AG09319 (cell line): ENCODE results near the gene GRID1.

Source experiments
- DNase-seq: peaks from one replicate; pipeline ENCODE4 v3.0.0-alpha.2; 2010; ENCODE audit warnings: low read depth; ENCODE audit errors: extremely low read depth
- TF ChIP-seq, protein P1 (sequence below): IDR thresholded peaks from 2 replicates; pipeline ENCODE4 v1.5.1; 2011; ENCODE audit warnings: low read depth, mild to moderate bottlenecking, inconsistent platforms, low read length, moderate library complexity

GRID1 gene

DNA sequence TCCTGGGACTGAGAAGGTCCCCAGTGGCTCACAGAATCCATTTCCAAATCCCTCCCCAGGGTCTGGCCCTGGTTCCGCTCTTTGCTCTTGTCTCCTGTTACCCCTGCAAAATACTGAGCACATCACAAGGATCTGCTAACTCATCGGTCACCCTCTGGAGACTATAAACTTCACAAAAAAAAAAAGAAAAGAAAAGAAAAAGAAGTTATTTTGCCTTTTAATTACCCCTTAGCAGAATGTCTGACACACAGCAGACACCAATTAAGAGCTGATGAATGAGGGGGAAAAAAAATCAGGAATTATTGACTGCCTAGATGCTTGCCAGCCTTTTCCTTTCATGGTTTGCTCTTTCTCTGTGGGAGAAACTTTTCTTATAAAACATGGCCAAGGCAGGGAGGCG, 578.7 kb downstream of the GRID1 start:
- TF ChIP-seq, protein P1, sequence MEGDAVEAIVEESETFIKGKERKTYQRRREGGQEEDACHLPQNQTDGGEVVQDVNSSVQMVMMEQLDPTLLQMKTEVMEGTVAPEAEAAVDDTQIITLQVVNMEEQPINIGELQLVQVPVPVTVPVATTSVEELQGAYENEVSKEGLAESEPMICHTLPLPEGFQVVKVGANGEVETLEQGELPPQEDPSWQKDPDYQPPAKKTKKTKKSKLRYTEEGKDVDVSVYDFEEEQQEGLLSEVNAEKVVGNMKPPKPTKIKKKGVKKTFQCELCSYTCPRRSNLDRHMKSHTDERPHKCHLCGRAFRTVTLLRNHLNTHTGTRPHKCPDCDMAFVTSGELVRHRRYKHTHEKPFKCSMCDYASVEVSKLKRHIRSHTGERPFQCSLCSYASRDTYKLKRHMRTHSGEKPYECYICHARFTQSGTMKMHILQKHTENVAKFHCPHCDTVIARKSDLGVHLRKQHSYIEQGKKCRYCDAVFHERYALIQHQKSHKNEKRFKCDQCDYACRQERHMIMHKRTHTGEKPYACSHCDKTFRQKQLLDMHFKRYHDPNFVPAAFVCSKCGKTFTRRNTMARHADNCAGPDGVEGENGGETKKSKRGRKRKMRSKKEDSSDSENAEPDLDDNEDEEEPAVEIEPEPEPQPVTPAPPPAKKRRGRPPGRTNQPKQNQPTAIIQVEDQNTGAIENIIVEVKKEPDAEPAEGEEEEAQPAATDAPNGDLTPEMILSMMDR, result no peak

DNA sequence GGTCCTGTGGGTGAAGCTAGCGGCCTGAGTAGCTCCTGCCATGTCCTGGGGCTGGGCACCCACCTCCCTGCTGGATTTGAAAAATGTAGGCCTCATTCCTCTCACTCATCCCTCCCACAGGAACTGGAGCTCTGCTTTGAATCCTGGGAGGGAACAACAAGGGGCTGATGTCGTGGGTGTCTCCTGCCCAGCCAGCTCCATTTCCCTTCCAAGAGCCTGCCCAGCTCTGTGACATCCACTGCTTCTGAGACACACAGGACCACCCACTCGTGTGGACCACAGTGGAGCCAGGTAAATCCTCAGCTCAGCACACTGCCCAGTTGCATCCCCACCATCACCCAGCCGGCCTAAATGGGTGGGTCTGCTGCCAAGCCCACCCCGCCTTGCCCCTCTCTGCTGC, 579.2 kb downstream of the GRID1 start:
- TF ChIP-seq, protein P1, result no peak
- DNase-seq, result no peak

More for the DNA sequence above, 578.7 kb downstream of the GRID1 start:
- DNase-seq, result no peak

DNA sequence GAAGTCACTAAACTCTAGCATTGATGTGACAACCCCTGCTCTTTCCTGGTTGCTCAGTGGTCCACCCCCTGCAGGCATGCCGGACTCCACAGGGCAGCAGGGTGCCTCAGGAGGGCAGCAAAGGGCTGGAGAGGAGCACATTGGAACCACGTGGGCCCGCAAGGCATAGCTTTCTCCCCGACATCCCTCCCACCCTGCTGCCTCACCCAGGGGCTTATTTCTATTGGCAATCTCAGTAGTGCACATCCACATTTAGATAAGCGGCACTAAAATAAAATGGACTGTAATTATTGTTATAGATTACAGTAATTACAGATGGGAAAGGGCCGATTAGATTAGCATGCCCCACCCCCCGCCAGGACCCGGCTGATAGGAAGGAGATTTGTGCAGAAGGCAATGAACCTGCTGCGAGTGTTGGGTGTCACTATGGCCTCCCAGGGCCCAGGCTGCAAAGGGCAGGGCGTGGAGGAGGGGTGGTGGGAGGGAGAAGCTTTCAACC, 580.1 kb downstream of the GRID1 start:
- DNase-seq, result no peak
- TF ChIP-seq, protein P1, result no peak

DNA sequence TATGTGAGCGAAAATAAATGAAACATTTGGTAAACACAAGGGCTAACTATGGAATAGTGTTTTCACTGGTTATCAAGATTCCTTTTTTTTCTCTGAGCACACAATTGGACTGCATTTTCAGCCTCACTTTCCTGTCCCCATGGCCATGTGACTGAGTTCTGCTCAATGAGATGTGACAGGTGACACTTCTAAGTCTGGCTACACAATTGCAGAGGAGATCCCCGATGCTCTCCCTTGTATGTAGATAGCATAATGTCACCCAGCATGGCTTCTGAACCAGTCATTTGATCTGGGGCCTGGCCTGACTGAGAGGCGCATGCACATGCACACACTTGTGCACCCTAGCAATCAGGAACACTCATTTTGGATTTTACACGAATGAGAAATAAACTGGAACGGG, 581.8 kb downstream of the GRID1 start:
- no peak for DNase-seq

DNA sequence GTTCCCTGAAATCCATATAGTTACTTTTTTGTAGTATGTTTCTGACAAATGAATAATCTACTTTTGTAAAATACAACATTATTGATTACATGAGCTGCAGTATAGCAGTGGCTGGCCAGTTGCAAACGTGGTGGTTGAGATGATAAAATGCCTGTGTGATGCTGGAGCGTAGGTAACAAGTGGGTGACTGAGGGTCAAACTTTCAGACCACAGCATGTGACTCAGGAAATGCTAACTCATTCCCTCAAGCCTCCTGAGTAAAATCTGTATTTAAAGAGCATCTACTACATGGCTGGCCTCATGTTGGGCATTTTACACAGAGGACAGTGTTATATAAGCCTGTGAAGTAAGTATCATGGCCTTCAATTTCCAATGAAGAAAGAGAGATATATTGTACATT, 585.2 kb downstream of the GRID1 start:
- no peak for DNase-seq
- TF ChIP-seq, protein P1, result no peak

More for the DNA sequence above, 581.8 kb downstream of the GRID1 start:
- TF ChIP-seq, protein P1, result no peak

DNA sequence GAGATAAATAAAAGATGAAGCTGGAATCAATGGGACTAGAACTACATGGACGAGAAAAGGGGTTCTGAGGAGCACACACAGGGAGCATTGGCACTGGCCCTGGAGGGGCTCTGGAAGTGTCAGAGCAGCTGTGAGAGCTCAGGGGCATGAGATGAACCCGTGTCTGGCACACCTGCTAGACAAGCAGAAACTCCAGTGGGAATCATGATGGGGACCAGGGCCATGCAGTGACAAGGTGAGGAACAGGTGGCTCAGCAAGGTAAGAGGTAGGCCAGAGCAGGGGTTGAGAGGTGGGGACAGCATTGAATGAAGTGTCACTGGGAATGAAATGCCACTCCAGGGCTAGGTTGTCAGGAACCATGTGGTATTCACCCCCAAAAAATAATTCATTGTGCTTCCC, 588.5 kb downstream of the GRID1 start:
- TF ChIP-seq, protein P1, result no peak
- no peak for DNase-seq

DNA sequence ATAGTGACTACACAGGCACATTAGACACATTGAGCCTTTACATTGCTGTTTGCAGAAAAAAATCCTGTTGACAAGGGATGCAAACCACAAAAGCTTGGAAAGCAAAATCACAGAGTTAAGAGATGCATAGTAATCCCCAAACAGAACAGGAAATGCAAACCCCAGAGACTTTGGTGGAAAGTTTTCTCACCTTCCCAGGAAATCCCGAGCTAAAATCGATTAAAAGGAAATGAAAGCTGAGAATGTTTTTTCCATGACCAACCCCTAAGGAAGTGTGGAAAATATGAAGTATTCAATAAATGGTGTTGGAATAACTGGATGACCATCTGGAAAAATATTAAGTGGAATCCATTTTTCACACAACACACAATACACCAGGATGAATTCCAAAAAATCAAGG, 598.7 kb downstream of the GRID1 start:
- TF ChIP-seq, protein P1, result no peak
- DNase-seq, result no peak
